Stimulated activated CD8-positive, alpha-beta memory T cell treated with anti-CD3 and anti-CD28 coated beads, Interleukin-15, amount 100 ng/mL, for 48 hours (primary cell): ENCODE results near the gene TMEM106C.

Experiments
- DNase-seq, 2 donors: peaks; one replicate each; pipeline ENCODE4 v3.0.0-alpha.2; 2020; ENCODE audit warnings: low read depth in 2 of 2

TMEM106C gene

DNA sequence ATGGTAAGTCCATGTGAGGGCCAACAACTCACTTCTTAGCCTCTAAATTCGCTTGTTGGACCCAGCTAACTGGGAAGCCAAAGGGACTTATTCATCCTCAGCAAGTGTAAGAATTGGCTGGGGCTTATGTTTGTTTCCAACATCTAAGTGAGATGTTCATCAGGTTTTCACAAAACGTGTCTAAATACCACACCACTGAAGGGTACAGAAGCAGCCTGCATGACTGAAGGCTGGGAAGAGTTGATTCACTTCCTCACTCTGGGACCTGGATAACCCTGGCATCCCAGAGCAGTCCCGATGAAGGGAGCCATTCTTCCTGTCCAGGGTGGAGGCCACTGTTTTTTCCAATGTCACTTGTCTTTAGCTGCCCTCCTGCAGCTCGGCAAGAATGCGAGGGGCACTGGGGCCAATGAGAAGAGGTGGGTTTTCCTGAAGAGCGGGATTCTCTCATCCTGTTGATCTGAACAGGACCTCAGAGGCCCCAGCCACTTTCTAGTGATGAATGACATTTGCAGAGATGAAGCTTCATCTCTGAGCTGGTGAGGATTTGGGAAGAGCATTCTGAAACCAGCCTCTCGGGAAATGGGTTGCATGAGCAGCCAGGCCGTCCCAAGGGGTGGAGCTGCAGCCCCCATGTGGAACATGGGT, 53.1 kb downstream of the TMEM106C start:
- no peak for DNase-seq

GRCh38 chr12:48017496-48017895, 54.1 kb downstream of the TMEM106C start:
- no peak for DNase-seq

GRCh38 chr12:48017921-48018617, 54.7 kb downstream of the TMEM106C start:
- DNase-seq, result no peak
